WTC11 (cell line): Measurements from ENCODE around the gene PKMYT1. TPM values are rescaled to one million over a fixed set of nuclear protein-coding genes. Genes with fewer than 3 reads are reported as not detected.

Source experiments
- ATAC-seq: fragments of 200-7000 bp; cut with Tn5 transposase; 2 replicates; pipeline ENCODE4 v1.10.0; 2021; ENCODE audit warnings: mild to moderate bottlenecking, moderate library complexity
- CTCF ChIA-PET: fragments of 300-600 bp; sonication (Branson Sonifier 250); formaldehyde crosslinking; loops from one replicate; lab custom pipeline; 2021; ENCODE audit warnings: antibody characterized with exemption; lab: Charles Lee
- POLR2A ChIA-PET: fragments of 350-600 bp; sonication (Branson Sonifier 250); formaldehyde crosslinking; loops from one replicate; lab custom pipeline; 2021; ENCODE audit warnings: antibody characterized with exemption; lab: Charles Lee
- DNase-seq: peaks from one replicate; pipeline ENCODE4 v3.0.0; 2021; ENCODE audit warnings: low spot score
- H3K27ac Mint-ChIP-seq: 2 replicates; pipeline ENCODE4 v1.8.0; 2021; ENCODE audit warnings: mixed read lengths
- H3K27me3 Mint-ChIP-seq: 2 replicates; pipeline ENCODE4 v1.8.0; 2021; ENCODE audit warnings: low read depth, mild to moderate bottlenecking, moderate library complexity, mixed read lengths
- H3K36me3 Mint-ChIP-seq: 2 replicates; pipeline ENCODE4 v1.8.0; 2021; ENCODE audit warnings: mixed read lengths
- H3K4me1 Mint-ChIP-seq: 2 replicates; pipeline ENCODE4 v1.8.0; 2022; ENCODE audit warnings: mixed read lengths
- H3K4me3 Mint-ChIP-seq: 2 replicates; pipeline ENCODE4 v1.8.0; 2021; ENCODE audit warnings: mild to moderate bottlenecking, moderate library complexity, mixed read lengths
- H3K9me3 Mint-ChIP-seq: 2 replicates; pipeline ENCODE4 v1.8.0; 2021; ENCODE audit warnings: mixed read lengths
- CBFB ChIP-seq: sonication (generic); formaldehyde crosslinking; IDR thresholded peaks from 2 replicates; pipeline ENCODE4 v1.8.1; 2022; ENCODE audit warnings: mild to moderate bottlenecking, low read depth, missing genetic modification reagents
- CREB1 ChIP-seq: sonication (generic); formaldehyde crosslinking; IDR thresholded peaks from 2 replicates; pipeline ENCODE4 v1.8.0; 2023; ENCODE audit warnings: mild to moderate bottlenecking, missing genetic modification reagents
- CREM ChIP-seq: sonication (generic); formaldehyde crosslinking; IDR thresholded peaks from 2 replicates; pipeline ENCODE4 v1.8.1; 2022; ENCODE audit warnings: mild to moderate bottlenecking, missing genetic modification reagents, moderate library complexity
- E2F5 ChIP-seq: sonication (generic); formaldehyde crosslinking; IDR thresholded peaks from 2 replicates; pipeline ENCODE4 v1.8.1; 2022; ENCODE audit warnings: mild to moderate bottlenecking, moderate library complexity, missing genetic modification reagents
- ELF4 ChIP-seq: sonication (generic); formaldehyde crosslinking; IDR thresholded peaks from 2 replicates; pipeline ENCODE4 v1.8.1; 2022; ENCODE audit warnings: low read depth, mild to moderate bottlenecking, moderate library complexity, missing genetic modification reagents
- ETV6 ChIP-seq: sonication (generic); formaldehyde crosslinking; IDR thresholded peaks from 2 replicates; pipeline ENCODE4 v1.8.1; 2022; ENCODE audit warnings: mild to moderate bottlenecking, missing genetic modification reagents
- FOXP4 ChIP-seq: sonication (generic); formaldehyde crosslinking; IDR thresholded peaks from 2 replicates; pipeline ENCODE4 v1.8.0; 2022; ENCODE audit warnings: mild to moderate bottlenecking, missing genetic modification reagents
- GABPB1 ChIP-seq: sonication (generic); formaldehyde crosslinking; IDR thresholded peaks from 2 replicates; pipeline ENCODE4 v1.8.1; 2023; ENCODE audit warnings: mild to moderate bottlenecking, missing genetic modification reagents
- GRHL2 ChIP-seq: fragments of 250-450 bp; sonication (Bioruptor Pico); IDR thresholded peaks from 2 replicates; pipeline ENCODE4 v1.8.0; 2022; ENCODE audit warnings: mild to moderate bottlenecking, moderate library complexity; ENCODE audit not compliant: insufficient replicate concordance, severe bottlenecking
- HMGXB4 ChIP-seq: sonication (generic); formaldehyde crosslinking; IDR thresholded peaks from 2 replicates; pipeline ENCODE4 v1.8.1; 2023; ENCODE audit warnings: mild to moderate bottlenecking, moderate library complexity, missing genetic modification reagents
- JUN ChIP-seq: sonication (generic); formaldehyde crosslinking; IDR thresholded peaks from 2 replicates; pipeline ENCODE4 v1.8.0; 2023; ENCODE audit warnings: mild to moderate bottlenecking, missing genetic modification reagents
- MAX ChIP-seq: sonication (generic); formaldehyde crosslinking; IDR thresholded peaks from 2 replicates; pipeline ENCODE4 v1.8.0; 2022; ENCODE audit warnings: mild to moderate bottlenecking, missing genetic modification reagents
- MLX ChIP-seq: sonication (generic); formaldehyde crosslinking; IDR thresholded peaks from 2 replicates; pipeline ENCODE4 v1.8.1; 2023; ENCODE audit warnings: mild to moderate bottlenecking, missing genetic modification reagents, moderate library complexity
- MYBL2 ChIP-seq: sonication (generic); formaldehyde crosslinking; IDR thresholded peaks from 2 replicates; pipeline ENCODE4 v1.8.1; 2023; ENCODE audit warnings: mild to moderate bottlenecking, moderate library complexity, missing genetic modification reagents
- NFE2L1 ChIP-seq: sonication (generic); formaldehyde crosslinking; IDR thresholded peaks from 2 replicates; pipeline ENCODE4 v1.8.1; 2023; ENCODE audit warnings: missing genetic modification reagents
- NFYB ChIP-seq: sonication (generic); formaldehyde crosslinking; conservative IDR thresholded peaks from 2 replicates; pipeline ENCODE4 v1.8.0; 2022; ENCODE audit warnings: low read depth, missing genetic modification reagents
- NR2C2 ChIP-seq: sonication (generic); formaldehyde crosslinking; IDR thresholded peaks from 2 replicates; pipeline ENCODE4 v1.8.0; 2022; ENCODE audit warnings: mild to moderate bottlenecking, missing genetic modification reagents
- SMAD3 ChIP-seq: sonication (generic); formaldehyde crosslinking; IDR thresholded peaks from 2 replicates; pipeline ENCODE4 v1.8.0; 2022; ENCODE audit warnings: missing genetic modification reagents, mild to moderate bottlenecking, borderline replicate concordance
- TCF7 ChIP-seq: sonication (generic); formaldehyde crosslinking; IDR thresholded peaks from 2 replicates; pipeline ENCODE4 v1.8.0; 2022; ENCODE audit warnings: mild to moderate bottlenecking, low read depth, missing genetic modification reagents, moderate library complexity
- TEAD1 ChIP-seq: sonication (generic); formaldehyde crosslinking; IDR thresholded peaks from 2 replicates; pipeline ENCODE4 v1.8.0; 2022; ENCODE audit warnings: mild to moderate bottlenecking, missing genetic modification reagents
- USF1 ChIP-seq: sonication (generic); formaldehyde crosslinking; IDR thresholded peaks from 2 replicates; pipeline ENCODE4 v1.8.0; 2022; ENCODE audit warnings: mild to moderate bottlenecking, missing genetic modification reagents
- ZNF416 ChIP-seq: fragments of 250-450 bp; sonication (Bioruptor Pico); IDR thresholded peaks from 2 replicates; pipeline ENCODE4 v1.9.0; 2021; ENCODE audit warnings: mild to moderate bottlenecking, inconsistent platforms
- ZNF425 ChIP-seq: fragments of 250-450 bp; sonication (Bioruptor Pico); conservative IDR thresholded peaks from 2 replicates; pipeline ENCODE4 v1.9.0; 2021; ENCODE audit warnings: mild to moderate bottlenecking
- total RNA-seq: library from RNA; stranded (reverse); gene quantifications from 3 replicates; pipeline ENCODE4 v1.2.3, GENCODE V29; 2021
- TF ChIP-seq, protein P1 (sequence below): sonication (generic); formaldehyde crosslinking; IDR thresholded peaks from 2 replicates; pipeline ENCODE4 v1.8.1; 2023; ENCODE audit warnings: mild to moderate bottlenecking, missing genetic modification reagents, borderline replicate concordance

PKMYT1 gene
- total RNA-seq, 1 experiment from 2014 or later = 120 TPM

GRCh38 chr16:3027983-3028715 lies 47.9 kb upstream of the PKMYT1 start (continued):
- TF ChIP-seq E2F5 (0 out of 2 replicates have a peak, but pooled peaks have one; percentile 36), CBFB (CRISPR knock-in tag) (0 out of 2 replicates have a peak, but pooled peaks have one; percentile 63), CREB1 (peak; percentile 55; the same call in 1 of the 2 replicates), HMGXB4 (peak; percentile 52; the same call in 1 of the 2 replicates), JUN (CRISPR knock-in tag) (no peak), MLX (no peak), FOXP4 (CRISPR knock-in tag) (peak; percentile 66; the same call in 1 of the 2 replicates), SMAD3 (CRISPR knock-in tag) (peak; percentile 67; the same call in 1 of the 2 replicates)
- TF ChIP-seq, protein P1, sequence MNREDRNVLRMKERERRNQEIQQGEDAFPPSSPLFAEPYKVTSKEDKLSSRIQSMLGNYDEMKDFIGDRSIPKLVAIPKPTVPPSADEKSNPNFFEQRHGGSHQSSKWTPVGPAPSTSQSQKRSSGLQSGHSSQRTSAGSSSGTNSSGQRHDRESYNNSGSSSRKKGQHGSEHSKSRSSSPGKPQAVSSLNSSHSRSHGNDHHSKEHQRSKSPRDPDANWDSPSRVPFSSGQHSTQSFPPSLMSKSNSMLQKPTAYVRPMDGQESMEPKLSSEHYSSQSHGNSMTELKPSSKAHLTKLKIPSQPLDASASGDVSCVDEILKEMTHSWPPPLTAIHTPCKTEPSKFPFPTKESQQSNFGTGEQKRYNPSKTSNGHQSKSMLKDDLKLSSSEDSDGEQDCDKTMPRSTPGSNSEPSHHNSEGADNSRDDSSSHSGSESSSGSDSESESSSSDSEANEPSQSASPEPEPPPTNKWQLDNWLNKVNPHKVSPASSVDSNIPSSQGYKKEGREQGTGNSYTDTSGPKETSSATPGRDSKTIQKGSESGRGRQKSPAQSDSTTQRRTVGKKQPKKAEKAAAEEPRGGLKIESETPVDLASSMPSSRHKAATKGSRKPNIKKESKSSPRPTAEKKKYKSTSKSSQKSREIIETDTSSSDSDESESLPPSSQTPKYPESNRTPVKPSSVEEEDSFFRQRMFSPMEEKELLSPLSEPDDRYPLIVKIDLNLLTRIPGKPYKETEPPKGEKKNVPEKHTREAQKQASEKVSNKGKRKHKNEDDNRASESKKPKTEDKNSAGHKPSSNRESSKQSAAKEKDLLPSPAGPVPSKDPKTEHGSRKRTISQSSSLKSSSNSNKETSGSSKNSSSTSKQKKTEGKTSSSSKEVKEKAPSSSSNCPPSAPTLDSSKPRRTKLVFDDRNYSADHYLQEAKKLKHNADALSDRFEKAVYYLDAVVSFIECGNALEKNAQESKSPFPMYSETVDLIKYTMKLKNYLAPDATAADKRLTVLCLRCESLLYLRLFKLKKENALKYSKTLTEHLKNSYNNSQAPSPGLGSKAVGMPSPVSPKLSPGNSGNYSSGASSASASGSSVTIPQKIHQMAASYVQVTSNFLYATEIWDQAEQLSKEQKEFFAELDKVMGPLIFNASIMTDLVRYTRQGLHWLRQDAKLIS = no peak

DNA sequence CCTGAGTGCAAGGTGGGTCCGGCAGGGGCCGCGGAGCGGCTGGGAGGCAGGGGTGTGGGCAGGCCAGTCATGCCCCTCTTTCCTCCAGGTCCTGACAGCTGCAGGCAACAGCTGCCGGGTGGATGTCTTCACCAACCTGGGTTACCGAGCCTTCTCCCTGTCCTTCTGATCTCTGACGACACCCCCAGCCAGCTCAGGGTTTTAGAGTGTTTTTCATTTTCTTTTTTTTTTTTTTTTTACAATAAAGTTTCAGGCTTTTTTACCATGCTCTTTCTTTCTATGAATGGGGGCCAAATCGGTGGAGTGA lies 47.2 kb upstream of the PKMYT1 start:
- CTCF ChIA-PET = interaction anchor here (0.6 to 9.8 kb wide), 42 partner anchors 7 to 305 kb away, joined by 3 to 355 read pairs (median 8); partner anchors contain the start of genes BICDL2, CLDN6, CLDN9 and FLYWCH2
- Mint-ChIP-seq H3K4me1 (peaks cover 31% of the 10 kb centered on the region), H3K9me3 (no peaks in the 10 kb centered on the region)
- TF ChIP-seq NFE2L1 (CRISPR knock-in tag) (no peak), ZNF425 (CRISPR knock-in tag) (no peak), GRHL2 (CRISPR knock-in tag) (no peak), JUN (CRISPR knock-in tag) (no peak), TEAD1 (CRISPR knock-in tag) (no peak), ZNF416 (CRISPR knock-in tag) (no peak), CREM (CRISPR knock-in tag) (no peak), MYBL2 (CRISPR knock-in tag) (no peak), MAX (no peak), ELF4 (no peak), NR2C2 (CRISPR knock-in tag) (no peak), TCF7 (CRISPR knock-in tag) (no peak), USF1 (CRISPR knock-in tag) (no peak), ETV6 (CRISPR knock-in tag) (no peak), GABPB1 (no peak), NFYB (CRISPR knock-in tag) (no peak)

More for the DNA sequence above, 47.2 kb upstream of the PKMYT1 start:
- DNase-seq = no peak
- POLR2A ChIA-PET = interaction anchor here (0.5 to 17.1 kb wide), 18 partner anchors 8 to 1511 kb away, joined by 3 to 502 read pairs (median 5); partner anchors contain the start of genes BICDL2, CLDN6, CLDN9 and TNFRSF12A
- no peak for ATAC-seq
- Mint-ChIP-seq H3K36me3 (peaks cover 23% of the 10 kb centered on the region), H3K27ac (no peak overlapping the region), H3K27me3 (no peaks in the 10 kb centered on the region), H3K4me3 (peak overlapping the region; percentile 36; the same call in 1 of the 2 replicates)
